Measurements from ENCODE around the gene CNPY2. TPM values are rescaled to one million over a fixed set of nuclear protein-coding genes. Genes with fewer than 3 reads are reported as not detected.

The CNPY2 gene
- total and polyA plus RNA-seq, 7 donors: 28.2 to 103 (median 60.1) TPM

DNA sequence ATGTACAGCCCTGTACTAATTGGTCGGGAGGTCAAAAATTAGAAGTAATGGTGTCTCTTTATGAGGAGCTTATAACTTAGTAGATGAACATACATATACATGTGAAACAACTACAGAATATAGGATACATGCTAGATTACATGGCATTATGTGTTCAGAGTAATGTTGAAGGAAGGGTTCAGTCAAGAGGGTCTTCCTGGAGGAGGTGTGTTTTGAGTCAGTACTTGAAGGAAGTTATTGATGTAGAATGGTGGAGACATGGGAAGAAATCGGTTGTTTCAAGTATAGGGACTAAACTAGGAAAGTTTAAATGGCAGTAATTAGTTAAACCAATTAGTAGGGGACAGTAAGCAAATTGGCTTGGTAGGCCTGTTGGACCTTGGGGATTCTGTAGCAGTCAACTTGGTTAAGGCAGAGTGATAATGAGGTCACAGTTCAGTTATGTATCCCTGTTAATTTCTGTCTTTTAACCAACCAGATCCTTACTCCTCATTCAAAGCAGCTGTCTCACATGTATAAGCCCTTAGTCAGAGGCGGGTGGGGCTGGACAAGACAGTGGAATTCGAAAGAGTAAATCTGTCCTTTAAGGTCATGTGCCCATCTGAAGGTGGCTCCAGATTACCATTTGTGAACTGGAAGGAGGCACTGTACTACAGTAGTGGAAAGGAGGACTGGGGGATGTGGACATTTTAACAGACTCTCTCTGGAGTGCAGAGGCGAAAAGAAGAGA is 54.1 kb downstream of the CNPY2 start:
- H3K4me3 ChIP-seq: no peak overlapping the region
- intact Hi-C loops (cut with DNase I): no loop called here
- no peaks in the 10 kb centered on the region for H3K27me3 ChIP-seq
- 78 to 87% methylated on average over 5 of the region's 5 CpGs for WGBS, 2 donors
- no peaks in the 10 kb centered on the region for H3K9me3 ChIP-seq
- peaks cover 0 to 28% (median 26%) of the 10 kb centered on the region in 4 donors for H3K4me1 ChIP-seq
- no peaks in the 10 kb centered on the region for H3K36me3 ChIP-seq
- no peak for DNase-seq
- TF ChIP-seq, protein P1, sequence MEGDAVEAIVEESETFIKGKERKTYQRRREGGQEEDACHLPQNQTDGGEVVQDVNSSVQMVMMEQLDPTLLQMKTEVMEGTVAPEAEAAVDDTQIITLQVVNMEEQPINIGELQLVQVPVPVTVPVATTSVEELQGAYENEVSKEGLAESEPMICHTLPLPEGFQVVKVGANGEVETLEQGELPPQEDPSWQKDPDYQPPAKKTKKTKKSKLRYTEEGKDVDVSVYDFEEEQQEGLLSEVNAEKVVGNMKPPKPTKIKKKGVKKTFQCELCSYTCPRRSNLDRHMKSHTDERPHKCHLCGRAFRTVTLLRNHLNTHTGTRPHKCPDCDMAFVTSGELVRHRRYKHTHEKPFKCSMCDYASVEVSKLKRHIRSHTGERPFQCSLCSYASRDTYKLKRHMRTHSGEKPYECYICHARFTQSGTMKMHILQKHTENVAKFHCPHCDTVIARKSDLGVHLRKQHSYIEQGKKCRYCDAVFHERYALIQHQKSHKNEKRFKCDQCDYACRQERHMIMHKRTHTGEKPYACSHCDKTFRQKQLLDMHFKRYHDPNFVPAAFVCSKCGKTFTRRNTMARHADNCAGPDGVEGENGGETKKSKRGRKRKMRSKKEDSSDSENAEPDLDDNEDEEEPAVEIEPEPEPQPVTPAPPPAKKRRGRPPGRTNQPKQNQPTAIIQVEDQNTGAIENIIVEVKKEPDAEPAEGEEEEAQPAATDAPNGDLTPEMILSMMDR (IDR thresholded peaks at IDR 0.05): no peak
- TF ChIP-seq POLR2A (IDR thresholded peaks at IDR 0.05) (no peak), EP300 (IDR thresholded peaks at IDR 0.05) (no peak), POLR2AphosphoS5 (IDR thresholded peaks at IDR 0.05) (no peak)
- H3K27ac ChIP-seq: no peak overlapping the region

DNA sequence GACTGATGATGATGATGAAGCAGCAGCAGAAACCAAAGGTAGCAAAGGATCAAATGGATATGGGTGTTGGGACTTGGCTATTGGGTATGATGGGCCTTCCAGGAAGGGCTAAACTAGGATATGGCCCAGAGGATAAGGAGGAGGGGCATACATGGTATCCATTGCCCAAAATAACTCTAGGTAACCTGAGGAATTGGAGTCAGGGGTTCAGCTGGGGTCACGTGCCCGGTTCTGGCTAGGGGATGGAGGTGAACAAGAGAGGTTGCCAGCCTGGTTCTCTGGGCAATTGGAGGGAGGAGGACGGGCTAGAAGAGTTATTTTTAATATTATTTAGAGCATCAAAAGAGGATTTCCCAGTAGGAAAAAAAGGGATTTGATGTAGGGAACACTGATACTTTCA is 54.9 kb downstream of the CNPY2 start:
- H3K27me3 ChIP-seq: no peaks in the 10 kb centered on the region
- no peak overlapping the region for H3K27ac ChIP-seq
- no peak for TF ChIP-seq POLR2AphosphoS5 (IDR thresholded peaks at IDR 0.05)
- TF ChIP-seq, protein P1 (IDR thresholded peaks at IDR 0.05): no peak
- TF ChIP-seq EP300 (IDR thresholded peaks at IDR 0.05): no peak
- no peak for TF ChIP-seq POLR2A (IDR thresholded peaks at IDR 0.05)
- intact Hi-C loops (cut with DNase I): no loop called here
- peaks cover 0 to 5% (median 1%) of the 10 kb centered on the region in 4 donors for H3K36me3 ChIP-seq
- H3K4me1 ChIP-seq: peaks cover 0 to 29% (median 26%) of the 10 kb centered on the region in 4 donors
- 92 to 95% methylated on average over 3 of the region's 3 CpGs for WGBS, 2 donors
- H3K4me3 ChIP-seq: no peak overlapping the region
- no peaks in the 10 kb centered on the region for H3K9me3 ChIP-seq
- DNase-seq: no peak

DNA sequence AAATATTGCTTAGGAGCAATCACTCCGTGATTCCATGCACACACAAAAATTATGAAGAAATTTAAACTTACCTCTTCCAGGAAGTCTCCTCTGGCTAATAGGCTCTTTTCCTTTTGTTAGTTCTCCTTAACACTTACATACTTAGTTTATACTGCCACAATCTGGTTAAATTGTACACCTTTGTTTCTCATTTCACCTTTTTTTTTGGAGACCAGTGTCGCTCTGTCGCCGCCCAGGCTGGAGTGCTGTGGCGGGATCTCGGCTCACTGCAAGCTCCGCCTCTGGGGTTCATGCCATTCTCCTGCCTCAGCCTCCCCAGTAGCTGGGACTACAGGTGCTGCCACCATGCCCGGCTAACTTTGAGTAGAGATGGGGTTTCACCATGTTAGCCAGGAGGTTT is 55.4 kb downstream of the CNPY2 start:
- TF ChIP-seq, protein P1 (IDR thresholded peaks at IDR 0.05): no peak
- TF ChIP-seq POLR2AphosphoS5 (IDR thresholded peaks at IDR 0.05) (no peak), POLR2A (IDR thresholded peaks at IDR 0.05) (no peak), EP300 (IDR thresholded peaks at IDR 0.05) (no peak)
- intact Hi-C loops (cut with DNase I): no loop called here
- peaks cover 0 to 28% (median 26%) of the 10 kb centered on the region in 4 donors for H3K4me1 ChIP-seq
- H3K9me3 ChIP-seq: no peaks in the 10 kb centered on the region
- no peak overlapping the region for H3K4me3 ChIP-seq
- H3K27me3 ChIP-seq: no peaks in the 10 kb centered on the region
- WGBS, 2 donors: 92 to 94% methylated on average over 8 of the region's 8 CpGs
- H3K27ac ChIP-seq: no peak overlapping the region
- DNase-seq: no peak
- H3K36me3 ChIP-seq: peaks cover 0 to 10% (median 6%) of the 10 kb centered on the region in 4 donors

Small RNAs within 50 kb of the gene (small RNA-seq; reads per million reads assigned to genes)
- 0 reads per million in 3 donors for gene RNU7-40P

Other genes starting within 250 kb of the CNPY2 start
- 10 to 100 TPM; 10.2 to 21.4 (median 19.0) TPM for gene ERBB3, start 235.8 kb downstream of the CNPY2 start, total RNA-seq
- gene ERBB3, start 235.8 kb downstream of the CNPY2 start, polyA plus RNA-seq: 10 to 100 TPM; 31.8 to 69.8 (median 37.0) TPM
- 100 to 1,000 TPM in 3 of 4 donors, 10 to 100 TPM in 1; 52.9 to 157 (median 110) TPM for gene PA2G4, start 211.4 kb downstream of the CNPY2 start, total RNA-seq
- gene PA2G4, start 211.4 kb downstream of the CNPY2 start, polyA plus RNA-seq: 100 to 1,000 TPM in 1 of 3 donors, 10 to 100 TPM in 2; 68.4 to 136 (median 73.9) TPM
- 1,000 to 10,000 TPM; 1,926 to 5,407 (median 3,655) TPM for gene RPL41, start 199.4 kb downstream of the CNPY2 start, total RNA-seq
- 1,000 to 10,000 TPM; 6,021 to 9,845 (median 6,338) TPM for gene RPL41, start 199.4 kb downstream of the CNPY2 start, polyA plus RNA-seq
- 1 to 10 TPM; 3.9 to 6.9 (median 4.8) TPM for gene ZC3H10, start 197.7 kb downstream of the CNPY2 start, total RNA-seq
- 1 to 10 TPM; 1.2 to 3.8 (median 1.4) TPM for gene ZC3H10, start 197.7 kb downstream of the CNPY2 start, polyA plus RNA-seq
- gene ESYT1, start 187.7 kb downstream of the CNPY2 start, total RNA-seq: 100 to 1,000 TPM in 1 of 4 donors, 10 to 100 TPM in 3; 67.6 to 102 (median 88.7) TPM
- gene ESYT1, start 187.7 kb downstream of the CNPY2 start, polyA plus RNA-seq: 10 to 100 TPM in 2 of 3 donors, 1 to 10 TPM in 1; 9.0 to 73.9 (median 13.8) TPM
- gene MYL6B, start 163.4 kb downstream of the CNPY2 start, total RNA-seq: 10 to 100 TPM; 37.7 to 90.6 (median 64.1) TPM
- gene MYL6B, start 163.4 kb downstream of the CNPY2 start, polyA plus RNA-seq: 10 to 100 TPM; 26.4 to 63.7 (median 32.3) TPM
- gene MYL6, start 157.6 kb downstream of the CNPY2 start, total RNA-seq: 1,000 to 10,000 TPM; 6,491 to 9,553 (median 8,571) TPM
- 1,000 to 10,000 TPM; 3,150 to 7,537 (median 5,524) TPM for gene MYL6, start 157.6 kb downstream of the CNPY2 start, polyA plus RNA-seq
- 100 to 1,000 TPM in 1 of 4 donors, 10 to 100 TPM in 3; 55.7 to 135 (median 70.7) TPM for gene SMARCC2, start 126.5 kb downstream of the CNPY2 start, total RNA-seq
- 10 to 100 TPM; 18.0 to 44.4 (median 18.3) TPM for gene SMARCC2, start 126.5 kb downstream of the CNPY2 start, polyA plus RNA-seq
- 100 to 1,000 TPM in 1 of 4 donors, 10 to 100 TPM in 3; 59.9 to 109 (median 78.0) TPM for gene RNF41, start 94.1 kb downstream of the CNPY2 start, total RNA-seq
- 10 to 100 TPM; 18.5 to 27.0 (median 25.2) TPM for gene RNF41, start 94.1 kb downstream of the CNPY2 start, polyA plus RNA-seq
- 10 to 100 TPM; 17.2 to 33.5 (median 31.6) TPM for gene NABP2, start 91.6 kb downstream of the CNPY2 start, total RNA-seq
- 10 to 100 TPM; 29.4 to 43.7 (median 32.6) TPM for gene NABP2, start 91.6 kb downstream of the CNPY2 start, polyA plus RNA-seq
- not detected for gene SLC39A5, start 85.9 kb downstream of the CNPY2 start, total RNA-seq
- 10 to 100 TPM; 30.0 to 74.0 (median 31.2) TPM for gene SLC39A5, start 85.9 kb downstream of the CNPY2 start, polyA plus RNA-seq
- gene ANKRD52, start 57.6 kb downstream of the CNPY2 start, total RNA-seq: 10 to 100 TPM in 2 of 4 donors, 1 to 10 TPM in 2; 8.4 to 19.1 (median 10.5) TPM
- gene ANKRD52, start 57.6 kb downstream of the CNPY2 start, polyA plus RNA-seq: 10 to 100 TPM in 1 of 3 donors, 1 to 10 TPM in 2; 4.2 to 20.1 (median 6.7) TPM
- gene COQ10A, start 49.0 kb downstream of the CNPY2 start, total RNA-seq: 10 to 100 TPM; 11.8 to 25.0 (median 19.9) TPM
- gene COQ10A, start 49.0 kb downstream of the CNPY2 start, polyA plus RNA-seq: 1 to 10 TPM; 2.4 to 6.2 (median 3.0) TPM
- gene CS, start 15.7 kb downstream of the CNPY2 start, total RNA-seq: 100 to 1,000 TPM in 2 of 4 donors, 10 to 100 TPM in 2; 75.9 to 130 (median 99.6) TPM
- gene CS, start 15.7 kb downstream of the CNPY2 start, polyA plus RNA-seq: 100 to 1,000 TPM; 102 to 151 (median 139) TPM
- gene PAN2, start 18.0 kb upstream of the CNPY2 start, total RNA-seq: 10 to 100 TPM; 26.4 to 67.0 (median 36.8) TPM
- 10 to 100 TPM in 1 of 3 donors, 1 to 10 TPM in 2; 5.4 to 30.0 (median 5.5) TPM for gene PAN2, start 18.0 kb upstream of the CNPY2 start, polyA plus RNA-seq
- not detected for gene IL23A, start 22.9 kb upstream of the CNPY2 start, total RNA-seq
- gene IL23A, start 22.9 kb upstream of the CNPY2 start, polyA plus RNA-seq: 1 to 10 TPM in 1 of 3 donors, not detected in 2; 3.6 TPM
- gene STAT2, start 44.1 kb upstream of the CNPY2 start, total RNA-seq: 100 to 1,000 TPM in 2 of 4 donors, 10 to 100 TPM in 2; 73.6 to 160 (median 94.6) TPM
- 10 to 100 TPM; 15.0 to 71.7 (median 18.6) TPM for gene STAT2, start 44.1 kb upstream of the CNPY2 start, polyA plus RNA-seq
- gene APOF, start 46.9 kb upstream of the CNPY2 start, total RNA-seq: not detected
- not detected for gene APOF, start 46.9 kb upstream of the CNPY2 start, polyA plus RNA-seq
- 1 to 10 TPM; 2.0 to 5.2 (median 3.5) TPM for gene TIMELESS, start 133.4 kb upstream of the CNPY2 start, total RNA-seq
- gene TIMELESS, start 133.4 kb upstream of the CNPY2 start, polyA plus RNA-seq: 10 to 100 TPM in 1 of 3 donors, 1 to 10 TPM in 2; 1.8 to 15.3 (median 3.2) TPM
- gene MIP, start 138.7 kb upstream of the CNPY2 start, total RNA-seq: not detected
- under 1 TPM in 1 of 3 donors, not detected in 2; 0.09 TPM for gene MIP, start 138.7 kb upstream of the CNPY2 start, polyA plus RNA-seq
- 1 to 10 TPM; 1.7 to 3.1 (median 2.3) TPM for gene SPRYD4, start 152.6 kb upstream of the CNPY2 start, total RNA-seq
- gene SPRYD4, start 152.6 kb upstream of the CNPY2 start, polyA plus RNA-seq: 1 to 10 TPM; 3.0 to 4.6 (median 3.2) TPM
- gene GLS2, start 172.2 kb upstream of the CNPY2 start, total RNA-seq: 1 to 10 TPM in 2 of 4 donors, under 1 TPM in 2; 0.66 to 3.5 (median 2.0) TPM
- gene GLS2, start 172.2 kb upstream of the CNPY2 start, polyA plus RNA-seq: 1 to 10 TPM in 1 of 3 donors, not detected in 2; 1.2 TPM
- 10 to 100 TPM; 20.6 to 33.0 (median 23.1) TPM for gene RBMS2, start 205.8 kb upstream of the CNPY2 start, total RNA-seq
- 10 to 100 TPM in 1 of 3 donors, 1 to 10 TPM in 2; 8.4 to 12.3 (median 9.8) TPM for gene RBMS2, start 205.8 kb upstream of the CNPY2 start, polyA plus RNA-seq